Skeletal muscle satellite cell (primary cell): ENCODE data around the gene LGR6.

Source experiments
- H3K27me3 ChIP-seq: 2 replicates; pipeline ENCODE4 v1.7.0; 2013; ENCODE audit warnings: low read length; ENCODE audit not compliant: control insufficient read depth, insufficient read depth
- H3K36me3 ChIP-seq: 2 replicates; pipeline ENCODE4 v1.7.0; 2013; ENCODE audit warnings: mild to moderate bottlenecking, control low read depth, low read length; ENCODE audit not compliant: insufficient read depth
- H3K4me1 ChIP-seq: 2 replicates; pipeline ENCODE4 v1.7.0; 2013; ENCODE audit warnings: low read length; ENCODE audit not compliant: control insufficient read depth, insufficient read depth
- H3K4me2 ChIP-seq: 2 replicates; pipeline ENCODE4 v1.7.0; 2013; ENCODE audit warnings: mild to moderate bottlenecking, low read length
- H3K4me3 ChIP-seq: 2 replicates; pipeline ENCODE4 v1.7.0; 2013; ENCODE audit warnings: low read length
- H3K9ac ChIP-seq: 2 replicates; pipeline ENCODE4 v1.7.0; 2013; ENCODE audit warnings: mild to moderate bottlenecking, low read depth, low read length, moderate library complexity
- H3K9me3 ChIP-seq: replicated peaks from 2 replicates; pipeline ENCODE4 v1.7.0; 2013; ENCODE audit warnings: mild to moderate bottlenecking, control low read depth, low read length

Gene LGR6

DNA sequence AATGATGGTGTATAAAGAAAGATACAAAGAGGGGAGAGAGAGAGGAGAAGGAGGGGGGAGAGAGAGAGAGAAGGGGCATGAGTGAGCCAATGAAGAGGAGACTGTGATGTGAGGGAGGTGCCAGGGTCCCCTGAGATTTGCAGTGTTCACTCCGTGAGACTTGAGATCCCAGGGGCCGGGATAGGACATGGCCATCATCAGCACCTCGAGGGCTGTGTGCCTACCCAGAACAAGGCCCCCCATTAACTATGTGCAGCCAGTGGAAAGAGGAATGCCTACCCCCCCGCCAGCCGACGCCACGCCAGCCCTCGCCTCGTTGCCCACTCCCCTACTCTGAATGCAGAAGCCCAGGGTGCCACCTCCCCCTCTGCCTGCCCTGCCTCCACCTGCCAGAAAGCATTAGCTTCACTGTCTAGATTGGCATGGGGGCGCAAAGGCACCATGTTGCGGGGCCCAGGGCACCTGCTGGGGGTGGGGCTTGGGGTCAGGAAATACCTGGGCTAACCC lies 14.8 kb downstream of the LGR6 start:
- no peaks in the 10 kb centered on the region for H3K9me3 ChIP-seq
- no peaks in the 10 kb centered on the region for H3K36me3 ChIP-seq
- no peak overlapping the region for H3K9ac ChIP-seq
- H3K4me3 ChIP-seq = no peak overlapping the region
- H3K4me2 ChIP-seq = no peak overlapping the region
- no peaks in the 10 kb centered on the region for H3K4me1 ChIP-seq
- H3K27me3 ChIP-seq = peaks cover 45% of the 10 kb centered on the region

DNA sequence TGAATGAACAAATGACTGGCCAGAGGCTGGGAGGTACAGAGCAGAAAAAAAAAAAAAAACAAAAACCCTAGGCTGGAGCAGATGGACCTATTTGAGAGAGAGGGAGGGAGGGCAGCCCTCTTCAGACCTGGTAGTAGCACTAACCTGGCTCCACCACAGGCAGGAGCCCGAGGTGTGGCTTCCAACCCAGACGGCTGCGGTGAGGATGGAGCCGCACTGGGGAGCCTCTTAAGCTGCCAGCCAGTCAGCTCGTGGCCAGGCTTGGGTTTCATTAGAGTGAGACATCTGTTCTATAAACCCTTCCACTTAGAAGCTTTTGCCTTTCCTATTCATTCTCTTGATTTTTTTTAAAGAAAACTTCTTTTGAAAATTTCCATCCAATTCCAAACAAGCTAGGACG lies 16.8 kb downstream of the LGR6 start:
- Histone ChIP-seq H3K36me3 (no peaks in the 10 kb centered on the region), H3K27me3 (peaks cover 61% of the 10 kb centered on the region), H3K9me3 (no peaks in the 10 kb centered on the region), H3K4me1 (no peaks in the 10 kb centered on the region), H3K9ac (no peak overlapping the region), H3K4me2 (no peak overlapping the region), H3K4me3 (no peak overlapping the region)

DNA sequence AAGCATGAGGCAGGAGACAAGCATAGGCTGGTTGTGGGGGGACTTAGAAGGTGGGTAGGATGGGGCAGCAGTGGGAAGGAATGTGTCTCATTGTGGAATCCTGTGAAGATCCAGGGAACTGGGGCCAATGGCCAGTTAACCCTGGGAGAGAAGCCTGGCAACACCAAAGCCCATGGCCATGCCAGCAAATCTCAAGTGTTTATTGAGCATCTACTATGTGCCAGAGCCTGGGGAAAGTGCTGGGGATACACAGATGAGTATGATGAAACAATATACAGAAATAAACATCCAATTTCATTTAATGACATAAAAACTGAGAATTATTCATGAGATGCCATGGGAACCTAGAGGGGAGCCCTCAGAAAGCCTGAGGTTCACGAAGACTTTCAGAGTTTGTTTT lies 17.4 kb downstream of the LGR6 start:
- no peaks in the 10 kb centered on the region for H3K4me1 ChIP-seq
- peaks cover 67% of the 10 kb centered on the region for H3K27me3 ChIP-seq
- no peak overlapping the region for H3K4me3 ChIP-seq
- H3K36me3 ChIP-seq = no peaks in the 10 kb centered on the region
- H3K9ac ChIP-seq = no peak overlapping the region
- no peak overlapping the region for H3K4me2 ChIP-seq
- H3K9me3 ChIP-seq = no peaks in the 10 kb centered on the region

DNA sequence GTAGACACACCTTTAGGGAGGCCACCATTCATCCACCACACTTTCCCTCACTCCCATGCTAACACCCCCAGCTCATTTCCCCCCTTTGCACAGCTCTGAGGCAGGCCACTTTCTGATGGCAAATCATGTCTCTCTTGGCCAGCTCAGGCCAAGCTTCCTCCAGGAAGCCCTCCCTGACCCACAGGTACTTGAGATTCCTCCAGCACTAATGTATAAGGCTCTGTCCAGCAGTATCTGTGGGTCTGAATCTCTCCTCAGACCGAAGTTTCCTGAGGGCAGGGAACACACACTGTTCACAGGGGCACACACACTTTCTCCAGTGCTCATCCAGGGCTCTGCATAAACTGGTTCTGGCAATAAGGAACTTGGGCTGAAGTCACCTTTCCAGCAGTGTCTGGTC lies 19.2 kb downstream of the LGR6 start:
- Histone ChIP-seq H3K4me3 (no peak overlapping the region), H3K27me3 (peaks cover 85% of the 10 kb centered on the region), H3K36me3 (no peaks in the 10 kb centered on the region), H3K4me2 (no peak overlapping the region), H3K9me3 (no peaks in the 10 kb centered on the region), H3K4me1 (no peaks in the 10 kb centered on the region), H3K9ac (no peak overlapping the region)

DNA sequence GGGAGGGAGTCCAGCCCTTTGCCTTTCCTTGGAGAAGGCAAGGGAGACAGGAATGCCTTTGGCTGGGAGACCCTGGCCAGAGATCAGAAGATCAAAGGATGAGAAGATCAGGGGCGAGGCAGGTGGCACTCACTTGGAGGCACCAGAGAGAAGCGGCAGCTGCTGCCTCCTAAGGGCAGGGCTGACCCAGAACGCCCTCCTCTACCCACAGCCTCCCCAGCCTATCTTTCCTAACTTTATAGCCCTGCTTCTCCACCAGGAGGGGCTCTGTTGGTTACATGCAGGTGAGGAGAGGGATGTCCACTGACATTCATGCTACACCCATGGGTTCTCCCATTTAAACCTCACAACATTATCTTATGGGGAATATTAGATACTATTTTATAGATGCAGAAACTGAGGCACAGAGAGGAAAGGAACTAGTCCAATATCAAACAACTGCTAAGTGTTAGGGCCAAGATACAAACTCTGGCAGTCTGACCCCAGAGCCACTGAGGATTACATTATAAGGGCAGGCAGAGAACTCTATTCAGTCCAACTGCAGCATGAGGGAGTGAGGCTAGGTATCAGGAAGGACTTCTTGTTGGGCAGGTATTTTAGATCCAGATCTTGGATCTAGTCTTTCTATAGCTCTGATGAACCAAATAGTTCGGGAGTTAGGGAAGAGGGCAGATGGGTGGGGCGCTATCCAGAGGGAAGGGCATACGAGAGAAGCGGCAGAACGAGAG lies 19.9 kb downstream of the LGR6 start:
- Histone ChIP-seq H3K4me3 (peak overlapping the region; percentile 45), H3K4me2 (peak overlapping the region; percentile 62), H3K9ac (no peak overlapping the region), H3K4me1 (no peaks in the 10 kb centered on the region), H3K9me3 (no peaks in the 10 kb centered on the region), H3K36me3 (no peaks in the 10 kb centered on the region), H3K27me3 (peaks cover 85% of the 10 kb centered on the region)

DNA sequence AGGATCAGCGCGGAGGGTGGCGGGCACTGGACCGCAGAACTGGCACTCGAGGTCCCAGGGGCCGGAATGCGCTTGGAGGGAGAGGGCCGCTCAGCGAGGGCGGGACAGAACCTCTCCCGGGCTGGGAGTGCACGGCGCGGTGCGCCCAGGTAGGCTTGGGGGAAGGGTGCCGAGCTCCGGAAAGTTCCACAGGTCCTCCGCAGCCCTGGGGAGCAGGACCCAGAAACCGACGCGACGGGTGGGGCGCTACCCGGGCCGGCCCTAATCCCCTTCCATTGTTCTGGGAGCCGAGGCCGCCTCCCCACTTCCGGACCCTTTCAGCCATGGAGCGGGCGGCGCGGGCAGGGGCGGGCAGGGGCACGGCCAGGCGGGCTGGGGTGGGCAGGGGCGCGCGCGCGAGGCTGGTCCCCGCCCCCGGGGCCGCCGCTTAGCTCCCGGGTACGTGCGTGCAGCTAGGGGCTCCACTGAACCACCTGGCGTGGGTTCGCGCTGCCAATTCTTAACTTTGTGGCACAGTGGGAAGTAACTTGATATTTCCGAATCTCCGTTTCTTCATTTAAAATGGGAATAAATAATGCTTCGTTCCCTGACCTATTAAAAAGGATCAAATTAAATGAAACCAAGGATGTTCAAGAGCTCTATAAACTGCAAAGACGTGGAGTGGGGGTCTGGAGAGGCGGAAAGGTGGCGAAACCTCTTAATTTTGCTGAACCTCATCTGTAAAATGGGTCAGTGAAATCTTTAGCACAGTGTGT lies 20.7 kb downstream of the LGR6 start:
- peak overlapping the region; percentile 45 for H3K4me3 ChIP-seq
- H3K9ac ChIP-seq = no peak overlapping the region
- no peaks in the 10 kb centered on the region for H3K4me1 ChIP-seq
- H3K4me2 ChIP-seq = peak overlapping the region; percentile 62
- no peaks in the 10 kb centered on the region for H3K36me3 ChIP-seq
- peaks cover 88% of the 10 kb centered on the region for H3K27me3 ChIP-seq
- no peaks in the 10 kb centered on the region for H3K9me3 ChIP-seq

DNA sequence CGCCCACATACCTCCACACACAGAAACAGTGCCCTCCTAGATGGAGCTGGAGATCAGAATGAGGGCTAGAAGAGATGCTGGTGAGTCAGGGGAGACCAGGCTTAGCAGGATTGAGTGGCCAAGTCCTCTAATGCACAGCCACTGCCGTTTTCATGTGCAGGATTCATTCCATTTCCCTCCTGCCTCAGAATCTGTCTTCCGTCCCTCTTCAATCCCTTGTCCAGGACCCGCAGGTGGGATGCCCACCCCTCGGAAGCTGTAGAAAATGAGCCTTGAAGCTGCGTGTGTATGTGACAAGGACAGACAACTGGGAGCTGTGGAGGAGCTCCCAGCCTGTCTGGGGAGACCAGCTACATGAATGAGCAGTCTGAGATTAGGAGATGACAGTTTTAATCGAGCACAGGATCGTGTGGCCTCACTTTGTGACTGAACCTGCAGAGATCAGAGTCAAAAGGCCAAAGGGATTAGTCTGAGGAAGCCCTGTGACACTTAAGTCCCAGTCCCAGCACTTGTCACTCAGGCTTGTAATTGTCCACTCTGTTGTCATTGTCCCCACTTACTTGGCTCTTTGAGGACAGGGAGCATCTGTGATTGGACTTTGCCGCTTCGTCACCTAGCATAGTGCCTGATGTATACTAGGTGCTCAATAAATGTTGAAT lies 22.0 kb downstream of the LGR6 start:
- Histone ChIP-seq H3K9ac (no peak overlapping the region), H3K36me3 (no peaks in the 10 kb centered on the region), H3K4me1 (no peaks in the 10 kb centered on the region), H3K4me3 (no peak overlapping the region), H3K27me3 (peaks cover 88% of the 10 kb centered on the region), H3K9me3 (no peaks in the 10 kb centered on the region), H3K4me2 (no peak overlapping the region)

DNA sequence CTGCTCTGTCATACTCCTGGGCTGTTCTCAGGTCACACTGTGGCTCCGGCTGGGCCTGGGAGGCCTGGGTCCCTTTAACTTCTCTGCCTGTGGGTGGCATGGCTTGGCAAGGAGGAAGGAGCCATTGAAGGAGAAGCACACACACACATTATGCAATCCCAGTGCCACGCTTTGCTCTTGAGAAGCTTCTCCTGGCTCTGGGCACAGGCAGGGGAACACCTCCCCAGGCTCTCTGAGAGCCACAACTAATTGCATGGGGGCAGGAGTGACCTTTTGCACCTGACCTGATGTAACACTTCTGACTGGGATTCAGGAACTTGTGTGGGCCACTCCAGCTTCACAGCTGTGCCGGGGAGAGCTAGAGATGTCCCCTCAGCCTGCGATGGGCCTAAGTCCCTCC lies 23.1 kb downstream of the LGR6 start:
- Histone ChIP-seq H3K27me3 (peaks cover 93% of the 10 kb centered on the region), H3K9ac (no peak overlapping the region), H3K4me2 (no peak overlapping the region), H3K9me3 (no peaks in the 10 kb centered on the region), H3K4me3 (no peak overlapping the region), H3K4me1 (no peaks in the 10 kb centered on the region), H3K36me3 (no peaks in the 10 kb centered on the region)

DNA sequence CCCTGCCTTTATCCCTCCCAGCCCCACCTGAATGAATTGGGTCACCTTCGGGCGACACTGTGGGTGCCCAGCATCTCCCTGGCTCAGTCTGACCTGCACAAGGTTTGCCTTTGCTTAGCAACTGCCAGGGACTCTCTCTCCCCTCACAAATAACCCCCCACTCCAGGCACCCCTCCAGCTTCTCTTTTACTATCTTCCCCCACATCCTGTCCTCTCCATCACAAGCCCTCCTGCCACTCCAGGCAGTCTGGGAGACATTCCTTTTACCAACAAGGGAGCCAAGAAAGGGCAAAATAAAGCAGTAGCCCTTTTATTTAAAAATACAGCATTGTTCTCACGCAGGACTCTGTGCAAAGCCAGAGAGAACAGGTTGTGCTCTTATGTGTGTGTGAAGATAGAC lies 23.9 kb downstream of the LGR6 start:
- H3K27me3 ChIP-seq = peaks cover 88% of the 10 kb centered on the region
- no peak overlapping the region for H3K4me3 ChIP-seq
- H3K9me3 ChIP-seq = no peaks in the 10 kb centered on the region
- H3K9ac ChIP-seq = no peak overlapping the region
- H3K4me1 ChIP-seq = no peaks in the 10 kb centered on the region
- H3K4me2 ChIP-seq = no peak overlapping the region
- no peaks in the 10 kb centered on the region for H3K36me3 ChIP-seq

DNA sequence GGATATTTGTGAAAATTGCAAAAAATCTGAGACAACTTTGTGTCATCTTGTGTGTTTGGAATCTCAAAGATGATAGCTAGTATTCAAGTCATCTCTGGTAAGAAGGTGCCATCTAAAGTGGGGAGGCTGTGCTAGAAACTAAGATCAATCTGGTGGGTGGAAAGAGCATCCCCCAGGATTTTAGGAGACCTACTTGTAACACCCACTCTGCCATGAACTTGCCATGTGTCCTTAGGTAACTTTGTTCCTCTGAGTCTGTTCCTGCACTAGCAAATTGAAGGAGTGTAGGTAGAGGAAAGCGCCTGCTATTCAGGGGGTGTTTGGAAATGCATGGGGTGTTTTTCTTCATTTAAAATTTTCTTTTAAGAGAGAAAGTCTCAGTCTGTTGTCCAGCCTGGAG lies 24.4 kb downstream of the LGR6 start:
- H3K9me3 ChIP-seq = no peaks in the 10 kb centered on the region
- no peak overlapping the region for H3K4me3 ChIP-seq
- peaks cover 84% of the 10 kb centered on the region for H3K27me3 ChIP-seq
- no peaks in the 10 kb centered on the region for H3K36me3 ChIP-seq
- H3K4me1 ChIP-seq = no peaks in the 10 kb centered on the region
- no peak overlapping the region for H3K9ac ChIP-seq
- no peak overlapping the region for H3K4me2 ChIP-seq

DNA sequence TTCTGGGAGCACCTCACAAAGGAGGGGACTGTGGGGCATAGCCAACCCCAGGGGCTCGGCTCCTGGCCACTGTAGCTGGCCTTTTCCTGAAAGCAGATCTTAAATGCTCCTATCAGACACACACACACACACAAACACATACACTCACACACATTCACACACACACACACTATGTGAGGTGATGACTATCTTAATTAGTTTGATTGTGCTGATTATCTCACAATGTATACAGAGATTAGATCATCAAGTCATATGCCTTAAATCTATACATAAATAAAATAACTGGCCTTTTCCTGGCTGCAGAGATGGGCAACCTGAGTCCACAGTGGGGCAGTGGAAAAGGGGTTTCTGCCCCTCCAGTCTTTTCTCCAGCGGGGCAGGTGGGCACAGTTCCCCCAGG lies 27.1 kb downstream of the LGR6 start:
- Histone ChIP-seq H3K27me3 (peaks cover 82% of the 10 kb centered on the region), H3K9ac (no peak overlapping the region), H3K4me1 (no peaks in the 10 kb centered on the region), H3K4me2 (no peak overlapping the region), H3K9me3 (no peaks in the 10 kb centered on the region), H3K36me3 (no peaks in the 10 kb centered on the region), H3K4me3 (no peak overlapping the region)
